22Rv1 (cell line): ENCODE data around the gene GAPDHS.

Experiments
- H3K27ac ChIP-seq: fragments of 450-650 bp; 2 replicates; pipeline ENCODE4 v1.5.1; 2017
- CTCF ChIP-seq: fragments of 450-650 bp; IDR thresholded peaks from 2 replicates; pipeline ENCODE4 v1.5.1; 2017; ENCODE audit warnings: mild to moderate bottlenecking
- ZFX ChIP-seq: fragments of 450-650 bp; IDR thresholded peaks from 2 replicates; pipeline ENCODE4 v1.6.1; 2017; ENCODE audit warnings: antibody characterized with exemption, borderline replicate concordance

GAPDHS gene

GRCh38 chr19:35546532-35546931, 13.3 kb downstream of the GAPDHS start:
- H3K27ac ChIP-seq = peak overlapping the region; percentile 73
- TF ChIP-seq ZFX (no peak), CTCF (no peak)

GRCh38 chr19:35549174-35549788, 16.0 kb downstream of the GAPDHS start:
- TF ChIP-seq CTCF (peak; percentile 88), ZFX (no peak)
- no peak overlapping the region for H3K27ac ChIP-seq

- no peak overlapping the region for H3K27ac ChIP-seq
- TF ChIP-seq ZFX (no peak), CTCF (no peak)
Observed at GRCh38 chr19:35549879-35550523, 16.7 kb downstream of the GAPDHS start.

GRCh38 chr19:35551091-35551810, 18.0 kb downstream of the GAPDHS start:
- no peak for TF ChIP-seq ZFX
- TF ChIP-seq CTCF = no peak
- no peak overlapping the region for H3K27ac ChIP-seq

GRCh38 chr19:35552534-35553384, 19.5 kb downstream of the GAPDHS start:
- H3K27ac ChIP-seq = no peak overlapping the region
- TF ChIP-seq CTCF (no peak), ZFX (no peak)

- no peak for TF ChIP-seq ZFX
- no peak for TF ChIP-seq CTCF
- no peak overlapping the region for H3K27ac ChIP-seq
Observed at GRCh38 chr19:35553385-35554000, 20.2 kb downstream of the GAPDHS start.
